Hippocampal formation (tissue), 2 donors: ENCODE results near the gene HMG20B.

ENCODE experiments used
- DNase-seq, 2 donors: peaks; one replicate each; lab custom pipeline; 2025; lab: John Stamatoyannopoulos, UW

Gene HMG20B

DNA sequence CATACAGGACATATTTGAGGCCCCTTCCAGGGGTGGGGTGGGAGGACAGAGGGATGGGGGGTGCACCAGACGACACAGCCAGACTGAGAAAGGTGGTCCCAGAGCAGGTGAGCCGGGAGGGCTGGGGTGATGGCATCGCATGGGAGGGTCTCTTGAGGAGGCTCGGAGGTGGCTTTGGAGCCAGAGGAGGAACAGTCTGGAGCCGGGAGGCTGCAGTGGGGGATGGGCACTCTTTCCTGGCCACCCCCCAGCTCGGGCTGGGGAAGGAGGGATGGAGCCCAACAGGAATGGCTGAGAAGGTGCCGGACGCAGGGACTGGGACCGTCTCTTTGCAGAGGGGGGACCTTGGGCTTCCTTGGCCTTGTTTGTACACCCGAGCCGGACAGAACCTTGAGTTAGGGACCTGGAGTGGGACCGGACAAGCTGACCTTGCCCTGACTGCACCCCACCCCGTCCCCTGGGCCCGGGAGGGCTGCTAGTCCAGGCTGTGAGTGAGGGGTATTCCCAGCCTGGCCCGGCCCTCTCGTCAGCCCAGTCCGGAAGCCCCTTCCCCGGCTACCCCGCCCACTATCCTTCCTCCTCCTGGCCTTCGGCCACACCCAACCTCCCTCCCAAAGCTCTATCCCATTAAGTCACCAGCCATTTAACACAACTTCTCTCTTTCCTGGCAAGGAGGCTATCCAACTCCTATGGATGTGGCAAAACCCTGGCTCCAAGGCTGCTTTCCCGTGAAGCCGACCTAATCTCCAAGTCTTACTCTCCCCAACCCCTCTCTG lies 34.7 kb downstream of the HMG20B start:
- no peak for DNase-seq

DNA sequence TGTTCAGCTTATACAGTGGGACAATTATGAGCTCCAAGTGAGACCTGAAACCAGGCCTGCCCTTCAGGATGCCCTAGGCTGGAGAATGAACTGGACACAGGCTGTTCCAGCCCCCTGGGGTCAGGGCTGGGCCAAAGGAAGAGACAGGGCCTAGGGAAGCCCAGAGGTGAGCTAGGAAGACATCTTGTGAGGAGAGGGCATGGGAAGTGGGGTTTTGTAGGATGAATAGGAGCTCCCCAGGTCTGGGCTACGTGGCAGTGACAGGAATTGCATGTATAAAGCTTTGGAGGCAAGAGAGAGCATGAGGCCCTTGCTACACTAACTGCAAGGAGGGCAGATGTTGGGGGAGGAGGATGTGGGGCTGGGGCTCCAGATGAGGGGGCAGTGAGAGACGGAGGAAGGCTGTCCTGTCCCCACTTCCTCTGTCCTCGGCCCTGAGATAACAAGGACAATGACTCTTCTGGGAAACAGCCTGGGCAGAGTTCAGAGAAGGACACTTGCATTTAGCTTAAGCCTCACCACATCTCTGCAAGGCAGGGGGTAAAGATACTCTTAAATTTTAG lies 35.4 kb downstream of the HMG20B start:
- DNase-seq: no peak

DNA sequence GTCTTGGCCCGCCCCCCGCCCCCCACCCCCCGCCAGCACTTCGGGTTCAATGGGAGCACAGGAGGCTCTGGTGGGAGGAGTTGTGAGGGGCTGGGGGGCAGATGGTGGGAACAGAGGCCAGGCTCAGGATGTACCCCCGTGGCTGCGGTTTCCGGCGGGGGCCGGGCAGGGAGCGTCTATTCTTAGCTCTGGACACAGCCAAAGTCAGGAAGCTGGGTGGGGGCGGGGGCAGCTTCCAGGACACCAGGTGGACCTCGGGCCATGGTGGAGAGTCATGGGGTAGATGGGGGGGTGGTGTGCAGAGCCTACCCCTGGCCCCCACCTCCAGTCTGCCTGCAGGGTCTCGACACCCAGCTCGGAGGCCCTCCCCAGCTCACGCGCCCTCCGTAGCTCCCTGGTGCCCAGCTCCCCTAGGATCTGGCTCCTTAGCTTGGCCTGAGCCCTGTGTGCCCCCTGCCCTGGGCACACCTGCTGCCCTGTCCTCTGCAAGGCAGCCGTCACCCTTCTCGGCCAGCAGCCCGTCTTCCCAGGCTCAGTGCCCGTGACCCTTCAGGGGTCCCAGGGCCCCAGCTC lies 36.1 kb downstream of the HMG20B start:
- DNase-seq: no peak

DNA sequence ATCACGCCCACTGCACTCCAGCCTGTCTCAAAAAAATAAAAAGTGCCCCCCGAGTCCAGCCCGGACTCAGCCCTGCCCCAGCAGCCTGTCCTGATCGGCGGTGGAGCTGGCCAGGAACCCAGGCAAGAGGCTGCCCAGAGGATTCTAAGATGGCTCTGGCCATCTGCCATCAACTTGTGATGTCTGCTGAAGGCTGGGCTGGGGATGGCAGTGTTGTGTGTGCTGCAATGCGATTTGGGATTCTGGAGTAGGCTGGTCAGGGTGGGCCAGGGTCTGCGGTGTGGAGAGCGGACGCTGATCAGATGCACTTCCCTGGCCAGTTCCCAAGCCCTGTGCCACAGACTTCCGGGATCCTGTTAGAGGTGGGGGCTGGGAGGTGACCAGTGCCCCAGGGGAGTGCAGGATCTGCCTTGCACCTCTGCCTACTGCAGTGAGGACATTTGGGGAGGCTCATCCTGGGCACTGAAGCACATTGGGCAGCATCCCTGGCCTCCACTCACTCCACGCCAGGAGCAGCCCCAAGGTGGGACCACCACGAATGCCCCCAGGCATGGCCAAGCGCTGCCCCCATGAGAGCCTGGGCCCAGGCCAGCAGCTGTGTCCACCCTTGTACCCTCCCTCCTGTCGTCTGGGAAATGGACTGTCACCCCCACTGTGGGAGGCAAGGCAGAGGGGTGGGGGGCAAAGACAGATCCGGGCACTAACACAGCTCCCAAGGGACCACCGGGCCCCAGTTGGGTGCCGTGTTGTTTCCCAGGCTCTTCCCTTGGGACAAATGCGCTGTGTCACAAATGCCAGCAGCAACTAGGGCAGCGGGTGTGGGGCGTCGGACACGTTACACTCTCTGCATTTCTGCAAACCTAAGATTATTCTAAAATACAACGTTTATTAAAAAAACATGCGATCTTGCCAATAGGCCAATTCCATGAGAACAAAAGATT lies 37.3 kb downstream of the HMG20B start:
- DNase-seq: no peak

DNA sequence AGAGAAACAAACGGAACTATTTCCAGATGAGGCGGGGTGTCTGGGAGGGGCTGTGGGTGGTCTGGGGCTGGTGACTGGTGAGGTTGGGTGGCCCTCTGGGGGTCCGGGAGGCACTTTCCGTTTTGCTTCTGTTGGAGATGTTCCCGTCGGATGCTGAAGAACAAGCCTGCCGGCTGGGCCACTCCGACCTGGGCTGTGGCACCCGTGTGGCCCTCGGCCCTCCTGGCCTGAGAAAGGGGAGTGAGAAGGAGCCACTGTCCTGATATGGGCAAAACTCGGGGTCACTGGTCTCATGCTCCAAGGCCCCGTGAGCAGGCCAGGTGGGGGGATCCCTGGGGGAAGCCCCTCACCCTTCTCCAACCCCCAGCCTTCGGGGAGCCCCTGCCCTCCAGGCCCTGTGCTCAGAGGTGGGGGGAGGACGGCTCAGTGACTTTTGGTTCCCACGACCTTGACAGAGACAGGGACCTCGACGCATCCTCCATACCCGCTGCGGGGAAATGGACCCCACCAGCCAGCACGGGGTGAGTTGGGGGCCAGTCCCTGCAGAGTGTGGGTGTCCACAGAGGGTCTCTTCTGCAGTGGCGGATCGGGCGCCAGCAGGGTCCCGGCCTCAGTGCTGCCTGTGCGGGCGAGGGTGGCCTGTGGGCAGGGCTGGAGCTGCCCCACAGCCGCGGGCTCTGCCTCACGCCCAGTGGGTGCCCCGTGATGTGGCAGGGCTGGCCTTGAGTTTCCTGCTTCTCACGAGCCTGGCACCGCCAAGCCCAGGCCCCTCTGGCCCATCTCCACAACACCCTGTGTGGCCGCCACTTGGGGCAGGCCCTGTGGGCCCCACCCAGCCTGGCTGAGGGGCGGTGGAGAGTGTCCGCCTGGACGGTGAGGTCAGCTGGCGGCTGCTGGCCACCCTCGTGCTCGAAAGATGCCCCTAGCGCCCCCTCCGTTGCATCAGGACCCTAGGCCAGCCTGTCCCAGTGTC lies 38.3 kb downstream of the HMG20B start:
- DNase-seq: no peak

DNA sequence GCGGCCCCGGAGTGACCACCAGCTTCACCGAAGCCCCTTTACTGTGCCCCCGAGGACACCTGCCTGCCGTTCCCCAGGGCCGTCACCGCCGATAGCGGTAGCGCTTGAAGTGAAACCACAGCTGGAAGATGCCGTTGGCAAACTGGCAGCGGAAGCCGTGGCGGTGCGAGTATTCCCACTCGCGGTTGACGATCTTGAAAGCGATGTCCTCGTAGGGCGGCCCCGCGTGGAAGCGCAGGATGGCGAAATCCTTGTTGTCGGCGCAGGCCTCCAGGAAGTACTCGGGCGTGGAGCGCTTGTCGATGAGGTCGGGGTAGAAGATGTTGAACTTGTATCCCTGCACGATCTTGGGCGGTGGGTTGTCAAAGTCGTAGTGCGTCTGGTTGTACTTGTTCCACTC lies 39.1 kb downstream of the HMG20B start:
- DNase-seq: no peak

DNA sequence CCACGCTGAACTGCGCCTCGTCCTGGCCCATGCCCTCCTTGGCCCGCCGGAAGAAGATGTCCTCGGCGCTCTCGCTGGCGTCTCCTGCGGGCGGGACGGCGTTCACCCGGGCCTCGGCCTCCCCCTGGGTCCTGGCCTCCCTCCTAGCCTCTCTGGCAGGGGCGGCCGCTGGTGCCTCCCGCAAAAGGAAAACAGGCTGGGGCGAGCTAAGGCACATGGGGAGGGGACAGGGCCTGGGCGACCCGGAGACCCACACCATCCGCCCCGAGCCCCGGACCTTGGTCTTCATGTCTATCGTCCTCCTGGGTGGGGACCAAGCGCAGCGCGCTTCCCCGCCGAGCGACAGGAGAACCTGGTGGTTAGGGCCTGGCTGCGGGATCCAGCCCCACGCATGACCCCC lies 39.6 kb downstream of the HMG20B start:
- DNase-seq: no peak

DNA sequence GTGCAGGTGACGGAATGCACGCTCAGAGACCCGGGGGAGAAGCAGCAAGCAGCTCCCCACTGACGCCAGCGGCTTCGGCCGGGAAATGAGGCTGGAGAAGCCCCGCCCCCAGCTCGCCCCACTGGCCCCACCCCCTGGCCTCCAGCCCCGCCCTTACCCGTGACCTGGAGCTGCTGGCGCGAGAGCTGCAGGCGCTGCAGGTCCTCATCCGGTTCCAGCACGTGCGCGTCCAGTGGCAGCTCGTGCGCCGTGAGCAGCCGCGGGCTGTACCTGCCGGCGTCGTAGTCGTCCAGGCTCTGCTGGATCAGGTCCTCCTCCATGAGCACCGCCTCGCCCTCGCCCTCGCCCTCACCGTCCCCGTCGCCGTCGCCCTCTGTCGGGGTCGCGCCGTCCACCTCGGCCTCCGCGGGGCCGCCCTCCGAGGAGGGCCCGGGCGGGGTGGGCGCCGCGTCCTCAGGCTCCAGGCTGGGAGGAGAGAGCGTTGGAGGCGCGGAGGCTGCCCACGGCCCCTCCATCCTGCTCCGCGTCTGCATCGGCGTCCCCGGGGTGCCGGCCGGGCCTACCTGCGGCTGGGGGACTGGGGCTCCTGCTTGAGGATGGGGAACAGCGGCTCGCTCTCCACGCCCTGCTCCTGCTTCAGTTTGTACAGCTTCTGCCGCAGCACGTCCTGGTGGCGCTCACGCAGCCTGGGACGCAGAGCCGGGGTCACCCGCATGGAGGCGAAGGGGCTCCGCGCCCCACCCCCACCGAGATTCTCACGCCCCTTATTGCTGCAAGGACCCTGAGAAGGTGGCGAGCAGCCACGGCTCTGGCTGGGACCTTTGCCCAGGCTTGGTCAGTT lies 40.4 kb downstream of the HMG20B start:
- no peak for DNase-seq

DNA sequence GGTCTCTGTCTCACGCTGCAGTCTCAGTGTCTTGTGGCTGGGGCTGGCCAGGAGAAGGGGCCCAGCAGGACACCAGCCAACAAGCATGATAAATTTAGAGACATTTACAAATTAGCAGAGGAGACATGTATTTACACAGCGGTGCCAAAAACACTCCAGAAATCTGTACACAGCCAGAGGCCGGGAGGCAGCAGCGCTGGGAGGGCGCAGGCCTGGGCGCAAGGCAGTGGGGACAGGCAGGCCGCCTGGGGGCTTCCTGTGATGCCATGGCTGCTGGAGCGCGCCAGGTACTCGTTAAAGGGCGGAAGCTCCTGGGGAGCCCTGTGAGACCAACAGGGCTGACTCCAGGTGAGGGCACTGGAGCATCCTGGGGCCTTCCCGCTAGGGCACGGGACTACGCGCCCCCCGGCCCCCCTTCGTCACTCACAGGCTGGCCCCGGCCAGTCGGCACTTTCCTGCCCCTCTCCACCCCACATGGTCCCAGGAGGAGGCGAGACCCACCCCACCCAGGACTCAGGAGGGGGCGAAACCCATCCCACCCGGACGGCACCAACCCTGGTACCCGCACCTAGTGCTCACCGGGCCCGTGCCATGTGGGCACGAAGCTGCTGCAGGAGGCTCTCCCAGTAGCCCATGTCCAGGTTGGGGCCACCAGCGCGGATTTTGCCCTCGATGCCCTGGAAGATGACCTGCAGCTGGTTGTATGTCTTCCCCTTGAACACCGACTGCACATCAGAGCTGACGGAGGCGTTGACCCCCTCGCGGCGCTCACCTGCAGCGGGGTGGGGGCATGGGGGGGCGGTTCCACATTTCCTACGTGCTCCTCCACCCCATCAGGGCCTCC lies 41.3 kb downstream of the HMG20B start:
- DNase-seq: no peak

DNA sequence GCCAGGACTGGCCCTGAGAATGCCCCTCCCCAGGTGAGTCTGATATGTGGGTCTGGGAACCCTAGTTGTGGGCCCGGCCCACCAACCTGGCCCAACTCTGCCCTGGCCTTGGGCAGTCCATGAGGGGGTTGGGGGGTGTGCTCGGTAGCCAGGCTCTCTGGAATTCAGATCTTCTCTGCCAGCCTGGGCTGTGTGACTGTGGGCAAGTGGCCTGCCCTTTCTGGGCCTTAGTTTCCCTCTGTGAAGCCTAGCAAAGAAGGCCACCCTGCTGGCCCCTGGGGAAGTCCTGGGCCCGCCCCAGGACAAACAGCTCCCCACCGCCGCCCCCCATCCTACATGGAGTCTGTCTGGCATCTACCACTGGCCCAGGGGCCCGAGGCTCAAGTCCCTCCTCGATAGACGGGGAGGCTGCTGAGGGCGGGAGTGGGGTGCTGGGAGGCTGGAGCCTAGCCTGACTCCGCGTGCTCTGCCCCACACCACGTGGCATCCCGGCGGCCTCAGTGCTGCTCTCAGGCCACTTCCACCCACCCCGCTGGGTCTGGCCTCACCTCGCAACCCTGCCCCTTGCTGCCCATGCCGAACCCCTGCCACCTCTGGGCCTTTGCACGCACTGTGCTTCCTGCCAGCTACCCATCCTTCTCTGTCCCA lies 42.2 kb downstream of the HMG20B start:
- no peak for DNase-seq

DNA sequence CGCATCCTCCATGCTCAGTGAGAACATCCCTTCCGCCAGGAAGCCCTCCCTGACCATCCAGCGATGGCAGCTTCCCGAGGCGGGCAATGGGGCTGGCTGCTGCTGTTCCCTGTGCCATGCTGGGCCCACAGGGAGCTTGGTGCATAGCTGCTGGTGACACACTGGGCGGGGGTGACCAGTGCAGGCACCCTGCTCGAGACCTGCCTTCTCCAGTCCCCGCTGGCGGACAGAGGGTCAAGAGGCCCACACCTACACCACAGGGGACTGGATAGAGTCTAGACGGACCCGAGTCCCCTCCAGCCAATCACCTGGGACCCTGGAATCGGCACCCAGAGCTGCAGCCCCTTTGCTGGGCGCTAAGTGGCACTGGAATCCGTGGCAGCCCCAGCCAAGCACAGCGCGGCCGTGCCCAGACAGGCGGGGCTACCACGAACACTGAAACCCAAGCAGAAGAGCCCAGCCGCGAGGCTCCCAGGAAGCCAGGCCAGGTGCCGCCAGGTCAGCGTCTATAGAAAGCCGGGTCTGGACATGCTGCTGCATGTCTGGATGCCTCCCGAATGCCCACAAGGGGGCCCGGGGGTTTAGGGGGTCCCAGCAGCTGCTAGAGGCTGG lies 42.9 kb downstream of the HMG20B start:
- no peak for DNase-seq

DNA sequence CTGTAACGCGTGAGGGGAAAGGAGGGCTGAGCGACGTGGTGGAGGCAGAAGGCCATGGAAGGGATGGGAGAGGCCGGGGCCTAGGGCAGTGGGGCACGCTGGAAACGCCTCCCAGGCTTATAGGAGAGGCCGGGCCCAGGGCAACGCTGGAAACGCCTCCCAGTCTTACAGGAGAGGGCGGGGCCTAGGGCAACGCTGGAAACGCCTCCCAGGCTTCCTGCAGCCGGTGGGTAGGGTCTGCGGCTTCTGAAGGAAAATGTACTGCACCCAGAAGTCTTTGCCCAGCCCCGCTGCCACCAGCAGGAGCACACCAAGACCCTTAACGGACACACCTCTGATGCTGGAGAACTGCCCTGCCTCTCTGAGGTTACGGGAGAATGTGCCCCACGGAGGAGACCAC lies 44.7 kb downstream of the HMG20B start:
- no peak for DNase-seq

DNA sequence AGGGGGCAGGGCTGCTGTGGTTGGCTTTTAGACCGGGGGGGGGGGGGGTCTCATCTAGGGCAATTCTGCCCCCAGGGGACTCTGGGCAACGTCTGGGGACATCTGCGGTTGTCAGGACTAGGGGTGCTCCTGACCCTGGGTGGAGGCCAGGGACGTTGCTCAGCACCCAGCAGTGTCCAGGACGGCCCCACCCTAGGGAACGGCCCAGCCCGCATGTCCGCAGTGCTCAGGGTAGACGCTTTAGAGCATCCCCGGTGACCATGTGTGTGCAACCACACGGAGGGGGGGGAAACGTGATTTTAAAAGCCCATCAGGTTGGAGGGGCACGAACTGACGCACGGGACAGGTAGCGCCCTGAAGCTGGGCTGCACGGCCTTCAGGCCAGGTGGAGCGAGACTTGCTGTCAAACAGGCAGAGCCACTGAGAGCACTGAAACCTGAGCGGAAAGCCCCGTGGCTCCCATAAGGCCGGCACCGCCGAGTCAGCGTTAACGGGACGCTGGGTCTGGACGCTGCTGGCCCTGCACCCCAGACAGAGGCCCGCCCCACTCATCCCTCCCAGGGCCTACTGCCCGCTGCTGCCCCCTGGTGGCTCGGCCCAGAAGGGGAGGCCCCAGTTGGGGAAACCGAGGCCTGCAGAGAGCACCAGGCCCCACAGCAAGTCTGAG lies 45.5 kb downstream of the HMG20B start:
- peak in 1 of 2 donors; percentile 46 for DNase-seq

DNA sequence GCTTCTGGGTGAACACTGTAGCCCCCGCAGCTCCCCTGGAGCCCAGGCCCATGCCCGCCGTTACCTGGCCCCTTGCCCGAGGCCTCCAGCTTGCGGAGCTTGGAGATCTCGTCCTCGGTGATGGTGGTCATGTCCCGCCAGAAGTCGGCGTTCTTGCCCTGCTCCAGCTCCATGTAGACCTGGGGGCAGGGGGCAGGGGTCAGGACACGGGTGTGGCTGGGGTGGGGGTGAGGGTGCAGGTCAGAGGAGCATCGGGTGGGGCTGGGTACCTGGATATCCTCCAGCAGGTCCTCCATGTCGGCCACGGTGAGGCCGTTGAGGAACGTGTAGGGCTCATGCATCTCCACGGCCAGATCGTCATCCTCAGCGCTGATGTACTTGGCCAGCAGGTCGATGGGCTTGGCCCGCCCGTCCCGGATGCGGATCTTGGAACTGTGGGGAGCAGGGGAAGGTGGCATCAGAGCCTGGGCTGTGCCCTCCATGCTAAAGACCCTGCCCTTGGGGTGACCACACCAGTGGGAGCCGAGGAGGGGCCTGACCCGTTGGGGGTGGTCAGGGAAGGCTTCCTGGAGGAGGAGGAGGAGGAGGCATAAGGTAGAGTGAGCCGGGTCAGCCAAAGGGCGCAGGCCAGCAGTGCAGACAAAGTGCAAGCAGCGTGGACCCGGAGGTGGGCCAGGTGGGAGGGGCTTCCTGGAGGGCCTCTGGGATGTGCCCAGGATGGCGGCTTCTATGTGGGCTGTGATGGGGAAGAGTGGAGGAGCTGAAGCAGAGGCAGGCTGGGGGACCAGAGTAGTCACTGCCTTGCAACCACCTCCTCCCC lies 46.3 kb downstream of the HMG20B start:
- no peak for DNase-seq

DNA sequence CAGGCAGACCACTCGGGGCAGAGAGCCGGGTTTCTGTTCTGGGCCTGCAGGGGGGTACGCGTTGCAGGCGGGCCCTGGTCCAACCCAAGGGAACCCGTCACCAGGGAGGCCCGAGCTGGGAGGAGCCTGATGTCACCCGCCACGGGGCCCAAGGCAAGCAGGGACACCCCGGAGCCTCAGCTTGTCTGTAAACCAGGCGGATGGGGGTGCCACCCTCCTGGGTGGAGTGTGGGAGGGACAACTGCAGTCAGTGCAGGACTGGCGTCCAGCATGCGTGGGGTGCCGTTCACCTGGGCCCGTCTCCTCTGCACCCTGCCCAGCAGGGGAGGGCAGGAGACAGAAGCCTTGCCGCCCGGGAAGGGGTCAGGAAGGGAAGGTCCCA lies 46.9 kb downstream of the HMG20B start:
- no peak for DNase-seq

DNA sequence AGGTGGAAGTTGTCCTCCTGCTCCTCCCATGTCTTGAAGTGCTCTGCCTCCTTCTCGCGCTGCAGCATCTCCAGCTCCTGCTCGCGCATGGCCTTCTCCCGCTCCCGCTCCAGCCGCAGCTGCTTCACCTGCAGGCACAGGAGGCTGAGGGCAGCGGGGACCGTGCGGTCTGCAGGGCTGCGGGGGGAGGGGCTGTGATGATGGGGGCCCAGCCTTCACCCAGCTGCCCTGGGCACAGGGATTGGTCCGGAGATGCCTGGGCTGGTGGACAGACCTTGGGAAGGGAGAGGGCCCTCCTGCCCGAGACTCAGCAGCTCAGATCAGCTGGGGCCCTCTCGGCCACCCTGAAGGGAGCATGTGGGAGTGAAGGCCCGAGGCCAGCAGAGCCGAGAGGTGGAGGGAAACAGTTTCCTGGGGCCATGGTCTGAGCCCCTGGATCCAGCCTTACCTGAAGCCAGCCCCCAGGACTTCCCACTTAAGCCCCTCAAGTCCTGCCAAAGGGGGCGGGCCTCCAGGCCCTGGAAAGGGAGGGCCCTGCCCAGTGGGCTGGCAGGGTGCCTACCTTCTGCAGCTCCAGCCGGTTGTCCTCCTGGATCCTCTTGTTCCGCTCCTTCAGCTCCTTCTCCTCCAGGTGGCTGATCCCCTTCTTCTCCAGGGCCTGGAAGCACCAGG lies 47.5 kb downstream of the HMG20B start:
- no peak for DNase-seq
